Measurements from ENCODE around the gene BTG1. TPM values are rescaled to one million over a fixed set of nuclear protein-coding genes. Genes with fewer than 3 reads are reported as not detected.

BTG1 gene
- total RNA-seq, 1 donor: 5.6 TPM

GRCh38 chr12:92129609-92130008, 16.0 kb downstream of the BTG1 start:
- TF ChIP-seq, protein P1, sequence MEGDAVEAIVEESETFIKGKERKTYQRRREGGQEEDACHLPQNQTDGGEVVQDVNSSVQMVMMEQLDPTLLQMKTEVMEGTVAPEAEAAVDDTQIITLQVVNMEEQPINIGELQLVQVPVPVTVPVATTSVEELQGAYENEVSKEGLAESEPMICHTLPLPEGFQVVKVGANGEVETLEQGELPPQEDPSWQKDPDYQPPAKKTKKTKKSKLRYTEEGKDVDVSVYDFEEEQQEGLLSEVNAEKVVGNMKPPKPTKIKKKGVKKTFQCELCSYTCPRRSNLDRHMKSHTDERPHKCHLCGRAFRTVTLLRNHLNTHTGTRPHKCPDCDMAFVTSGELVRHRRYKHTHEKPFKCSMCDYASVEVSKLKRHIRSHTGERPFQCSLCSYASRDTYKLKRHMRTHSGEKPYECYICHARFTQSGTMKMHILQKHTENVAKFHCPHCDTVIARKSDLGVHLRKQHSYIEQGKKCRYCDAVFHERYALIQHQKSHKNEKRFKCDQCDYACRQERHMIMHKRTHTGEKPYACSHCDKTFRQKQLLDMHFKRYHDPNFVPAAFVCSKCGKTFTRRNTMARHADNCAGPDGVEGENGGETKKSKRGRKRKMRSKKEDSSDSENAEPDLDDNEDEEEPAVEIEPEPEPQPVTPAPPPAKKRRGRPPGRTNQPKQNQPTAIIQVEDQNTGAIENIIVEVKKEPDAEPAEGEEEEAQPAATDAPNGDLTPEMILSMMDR (IDR thresholded peaks at IDR 0.05; ENCODE audit: insufficient read depth, low read depth, low read length): no peak
- H3K4me3 ChIP-seq (ENCODE audit: low read depth, low read length): no peak overlapping the region
- no peak for DNase-seq (ENCODE audit: low read depth)

DNA sequence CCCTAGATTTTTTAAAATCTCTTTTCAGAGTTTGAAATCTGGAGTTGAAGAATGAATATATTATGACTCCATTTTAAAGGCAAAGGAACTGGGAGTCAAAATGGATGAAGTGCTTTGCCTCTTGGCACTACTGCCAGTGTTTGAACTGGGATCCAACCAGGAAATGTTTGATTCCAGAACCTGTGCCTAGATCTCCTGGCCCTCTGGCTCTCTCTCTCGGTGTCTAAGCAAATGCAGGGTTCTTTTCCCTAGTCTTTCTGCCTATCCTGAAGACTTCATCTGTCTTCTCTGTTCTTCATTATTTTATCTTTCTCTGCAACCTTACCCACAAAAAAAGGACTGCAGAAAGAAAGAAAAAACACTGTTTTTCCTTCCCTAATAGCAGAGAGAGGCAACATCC, 17.0 kb downstream of the BTG1 start:
- no peak for DNase-seq (ENCODE audit: low read depth)
- TF ChIP-seq, protein P1 (IDR thresholded peaks at IDR 0.05; ENCODE audit: insufficient read depth, low read depth, low read length): no peak

DNA sequence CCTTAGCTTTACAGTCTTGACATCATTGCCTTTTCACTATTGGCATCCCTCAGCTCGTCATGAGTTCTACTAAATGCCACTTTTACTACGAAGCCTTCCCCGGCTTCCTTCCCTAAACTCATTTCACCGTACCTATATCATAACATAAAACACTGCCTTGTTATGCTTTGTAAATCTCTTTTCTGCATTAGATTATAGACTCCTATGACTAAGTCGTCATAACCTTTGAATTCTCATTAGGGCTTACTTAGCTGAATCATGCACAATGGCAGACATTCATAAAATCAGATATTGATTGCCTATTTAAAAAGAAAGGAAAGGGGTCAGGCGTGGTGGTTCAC, 21.0 kb downstream of the BTG1 start:
- TF ChIP-seq, protein P1 (IDR thresholded peaks at IDR 0.05; ENCODE audit: insufficient read depth, low read depth, low read length): no peak

More for the DNA sequence above, 17.0 kb downstream of the BTG1 start:
- no peak overlapping the region for H3K4me3 ChIP-seq (ENCODE audit: low read depth, low read length)

DNA sequence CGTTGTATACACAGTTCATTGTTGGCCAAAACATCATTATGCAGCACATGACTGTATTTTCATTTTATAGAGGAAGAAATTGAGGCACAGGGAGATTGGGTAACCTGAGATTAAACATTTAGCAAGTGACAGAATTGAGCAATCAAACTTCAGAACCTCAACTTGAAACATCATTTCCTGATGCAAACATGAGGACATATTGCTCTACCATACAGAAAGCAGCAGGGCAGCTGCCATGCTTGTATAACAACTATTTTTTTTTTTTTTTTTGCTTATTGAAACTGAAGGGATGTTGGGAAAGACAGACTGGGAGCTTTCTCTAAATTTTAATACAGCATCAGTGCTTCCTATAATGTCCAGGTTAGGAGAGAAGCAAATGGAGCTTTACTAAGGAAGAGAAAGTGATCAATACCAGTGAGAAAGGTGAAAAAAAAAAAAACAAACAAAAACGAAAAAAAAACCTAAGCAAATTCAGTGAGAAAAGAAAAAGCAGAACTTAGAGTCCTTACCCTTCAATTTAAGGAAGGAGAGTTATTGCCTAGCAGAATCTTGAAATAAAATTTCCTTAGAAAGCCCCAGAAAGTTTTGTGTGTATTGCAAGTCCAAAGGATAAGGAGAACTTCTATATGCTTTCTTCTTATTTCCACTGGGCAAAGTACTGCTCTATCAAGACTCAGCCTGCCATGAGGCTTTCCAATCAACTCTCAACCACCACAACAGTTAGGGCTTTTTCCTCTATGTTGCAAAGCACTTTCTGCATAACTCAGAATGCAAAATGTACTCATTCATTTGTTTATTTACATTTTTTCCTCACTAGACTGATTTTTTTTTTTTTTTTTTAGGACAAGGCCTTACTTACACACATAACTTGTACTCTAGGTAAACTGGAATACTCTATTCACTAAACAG, 21.6 kb downstream of the BTG1 start:
- TF ChIP-seq, protein P1 (IDR thresholded peaks at IDR 0.05; ENCODE audit: insufficient read depth, low read depth, low read length): no peak
- H3K4me3 ChIP-seq (ENCODE audit: low read depth, low read length): no peak overlapping the region
- no peak for DNase-seq (ENCODE audit: low read depth)

More for the DNA sequence above, 21.0 kb downstream of the BTG1 start:
- DNase-seq (ENCODE audit: low read depth): no peak
- H3K4me3 ChIP-seq (ENCODE audit: low read depth, low read length): no peak overlapping the region

DNA sequence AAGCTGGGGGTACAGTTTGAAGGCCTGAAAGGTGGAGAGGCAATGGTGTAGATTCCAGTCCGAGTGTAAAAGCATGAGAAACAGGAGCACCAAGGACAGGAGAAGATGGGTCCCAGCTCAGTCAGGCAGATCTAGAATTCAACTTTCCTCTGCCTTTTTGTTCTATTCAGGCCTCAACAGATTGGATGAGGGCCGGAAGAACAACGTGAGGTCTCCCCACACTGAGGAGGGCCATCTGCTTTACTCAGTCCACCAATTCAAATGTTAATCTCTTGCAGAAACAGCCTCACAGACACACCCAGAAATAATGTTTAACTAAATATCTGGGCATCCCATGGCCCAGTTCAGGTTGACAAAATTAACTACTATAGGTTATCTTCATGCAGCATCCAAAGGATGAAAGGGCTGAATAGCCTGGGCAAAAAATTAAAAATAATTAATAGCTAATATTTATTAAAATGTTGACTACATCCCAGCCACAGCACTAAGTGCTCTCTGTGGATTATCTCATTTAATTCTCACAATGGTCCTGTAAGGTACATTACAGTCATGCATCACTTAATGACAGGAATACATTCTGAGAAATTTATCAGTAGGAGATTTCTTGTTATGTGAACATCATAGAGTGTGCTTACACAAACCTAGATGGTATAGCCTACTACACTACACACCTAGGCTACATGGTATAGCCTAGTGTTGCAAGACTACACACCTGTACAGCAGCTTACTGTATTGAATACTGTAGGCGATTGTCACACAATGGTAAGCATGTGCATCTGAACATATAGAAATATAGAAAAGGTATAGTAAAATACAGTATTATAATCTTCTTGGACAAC, 22.5 kb downstream of the BTG1 start:
- TF ChIP-seq, protein P1 (IDR thresholded peaks at IDR 0.05; ENCODE audit: insufficient read depth, low read depth, low read length): no peak
- no peak overlapping the region for H3K4me3 ChIP-seq (ENCODE audit: low read depth, low read length)

GRCh38 chr12:92121826-92122225, 23.8 kb downstream of the BTG1 start:
- no peak overlapping the region for H3K4me3 ChIP-seq (ENCODE audit: low read depth, low read length)
- TF ChIP-seq, protein P1 (IDR thresholded peaks at IDR 0.05; ENCODE audit: insufficient read depth, low read depth, low read length): no peak
- no peak for DNase-seq (ENCODE audit: low read depth)

More for the DNA sequence above, 22.5 kb downstream of the BTG1 start:
- DNase-seq (ENCODE audit: low read depth): no peak
